Measurements from ENCODE around the gene UQCC5.

The UQCC5 gene

DNA sequence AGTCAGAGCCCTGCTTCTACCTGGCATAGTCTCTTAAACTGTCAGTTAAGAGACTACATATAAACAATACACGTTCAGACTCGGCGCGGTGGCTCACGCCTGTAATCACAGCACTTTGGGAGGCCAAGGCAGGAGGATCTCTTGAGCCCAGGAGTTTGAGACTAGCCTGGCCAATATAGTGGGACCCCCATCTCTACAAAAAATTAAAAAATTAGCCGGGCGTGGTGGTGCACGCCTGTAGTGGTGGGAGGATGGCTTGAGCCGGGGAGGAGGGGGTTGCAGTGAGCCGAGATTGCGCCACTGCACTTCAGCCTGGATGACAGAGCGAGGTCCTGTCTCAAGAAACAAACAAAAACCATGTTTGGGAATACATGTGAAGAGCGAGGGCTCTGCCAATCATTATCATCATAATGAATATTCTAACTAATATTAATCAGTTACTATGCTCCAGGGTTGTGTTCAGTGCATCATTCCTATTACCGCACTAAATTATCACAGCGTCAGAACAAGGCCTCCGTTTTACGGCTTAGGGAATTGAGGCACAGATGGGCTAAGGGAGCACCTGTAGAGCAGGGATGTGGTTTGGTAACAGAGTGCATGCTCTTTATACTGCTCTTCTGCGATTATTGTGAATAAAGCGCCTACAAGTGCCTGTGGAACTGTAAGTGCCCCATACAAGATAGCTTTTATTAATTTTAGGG, 844 bp upstream of the UQCC5 start:
- no peak for DNase-seq

DNA sequence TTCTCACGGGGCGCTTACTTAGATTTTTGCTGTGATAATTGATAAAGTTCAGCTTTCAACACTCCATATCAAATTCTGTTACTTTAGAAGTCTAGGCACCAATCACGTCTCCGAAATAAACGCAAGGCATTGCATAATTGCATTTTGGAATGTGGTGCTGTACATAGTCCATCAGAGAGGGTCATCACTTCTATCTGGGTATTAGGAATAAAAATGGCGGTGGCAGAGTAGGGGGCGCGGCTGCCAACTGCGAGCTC, 365 bp upstream of the UQCC5 start:
- DNase-seq: no peak

GRCh38 chr3:52537165-52537620, 788 bp downstream of the UQCC5 start:
- DNase-seq: no peak

GRCh38 chr3:52537726-52538421, 1.5 kb downstream of the UQCC5 start:
- no peak for DNase-seq

- DNase-seq: no peak
Measured at GRCh38 chr3:52539010-52539653, 2.7 kb downstream of the UQCC5 start.

- no peak for DNase-seq
Measured at GRCh38 chr3:52541050-52541449, 4.6 kb downstream of the UQCC5 start.

- DNase-seq: no peak
Measured at GRCh38 chr3:52544937-52545336, 8.5 kb downstream of the UQCC5 start.

GRCh38 chr3:52546111-52546901, 9.9 kb downstream of the UQCC5 start:
- DNase-seq: no peak

- no peak for DNase-seq
Measured at GRCh38 chr3:52547143-52547542, 10.7 kb downstream of the UQCC5 start.

DNA sequence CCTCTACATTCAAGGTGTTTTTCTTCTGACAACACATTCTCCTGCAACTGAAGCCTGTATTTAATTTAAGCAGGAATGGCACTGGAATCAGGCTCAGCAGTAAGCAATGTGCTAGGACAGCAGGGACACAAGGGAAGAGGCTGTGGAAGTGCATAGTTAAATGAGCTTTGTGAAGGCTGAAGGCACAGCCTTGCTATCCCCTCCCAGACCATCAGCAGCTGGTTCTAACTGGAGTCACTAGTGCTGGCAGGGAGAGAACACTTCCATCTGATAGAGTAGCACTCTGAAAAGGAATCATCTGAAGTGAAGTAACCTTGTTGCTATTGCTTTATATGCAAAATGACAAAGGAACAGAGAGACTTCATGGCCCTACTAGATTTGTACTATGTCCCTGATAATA, 14.7 kb downstream of the UQCC5 start:
- no peak for DNase-seq

DNA sequence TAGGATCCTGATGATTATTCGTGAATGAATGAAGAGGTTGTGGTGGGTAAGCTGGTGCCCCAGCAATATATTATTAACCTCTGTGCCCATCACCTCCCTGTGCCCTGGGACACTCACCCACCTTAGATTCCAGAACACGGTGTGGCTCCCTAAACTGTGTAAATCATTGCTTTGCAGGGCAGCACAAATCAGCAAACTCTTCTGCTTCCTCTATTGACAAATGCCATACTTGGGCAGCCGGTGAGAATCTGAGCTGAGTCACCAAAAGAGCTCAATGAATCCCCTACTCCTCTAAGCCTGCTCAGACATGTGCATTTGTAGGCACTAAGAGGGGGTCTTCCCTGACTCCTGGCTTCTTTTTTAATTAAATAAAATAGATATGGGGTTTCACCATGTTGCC, 15.7 kb downstream of the UQCC5 start:
- DNase-seq: no peak

- no peak for DNase-seq
Measured at GRCh38 chr3:52554026-52554755, 17.8 kb downstream of the UQCC5 start.

GRCh38 chr3:52555056-52555455, 18.7 kb downstream of the UQCC5 start:
- no peak for DNase-seq

DNA sequence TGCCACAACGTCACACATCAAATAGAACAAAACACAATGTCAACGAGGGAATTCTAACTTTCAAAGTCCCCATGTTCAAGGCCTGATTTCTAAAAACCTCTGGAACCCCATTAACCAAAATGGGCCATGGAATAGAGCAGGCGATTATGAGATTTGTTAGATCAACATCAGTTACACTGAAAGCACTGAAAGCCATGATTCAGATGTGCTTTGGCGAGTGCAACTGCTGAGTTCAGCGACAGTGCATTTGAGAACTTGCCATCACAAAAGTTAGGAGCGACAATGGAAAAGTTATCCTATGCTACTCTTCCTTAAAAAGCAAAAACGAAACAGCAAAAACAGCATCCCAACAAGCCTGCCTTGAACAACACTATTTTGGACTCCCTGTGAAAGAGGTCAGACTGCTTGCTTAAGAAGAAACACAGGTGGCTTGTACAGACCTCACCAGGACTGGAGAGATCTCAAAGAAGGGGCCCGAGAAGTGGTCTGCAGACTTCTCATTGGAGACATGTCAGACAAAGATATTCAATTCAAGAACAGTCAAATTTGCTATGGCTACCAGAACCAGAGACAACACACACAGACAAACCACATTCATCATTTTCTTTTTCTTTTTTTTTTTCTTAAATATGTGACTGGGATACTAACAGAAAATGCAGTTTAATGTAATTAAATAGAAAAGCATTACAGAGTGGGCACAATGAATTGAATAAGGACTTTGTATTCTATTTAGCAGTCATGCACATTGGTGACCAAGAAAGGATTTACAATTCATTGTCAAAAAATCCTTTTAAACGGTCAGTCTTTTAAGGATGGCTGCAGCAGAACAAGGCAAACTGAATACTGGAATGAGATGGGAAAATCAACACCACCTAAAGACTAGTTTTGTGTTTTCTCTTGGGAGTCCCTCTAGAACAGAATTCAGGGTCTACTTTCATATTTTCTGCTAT, 20.9 kb downstream of the UQCC5 start:
- no peak for DNase-seq

- no peak for DNase-seq
Measured at GRCh38 chr3:52558436-52558835, 22.0 kb downstream of the UQCC5 start.

GRCh38 chr3:52561028-52561747, 24.8 kb downstream of the UQCC5 start:
- DNase-seq: no peak

DNA sequence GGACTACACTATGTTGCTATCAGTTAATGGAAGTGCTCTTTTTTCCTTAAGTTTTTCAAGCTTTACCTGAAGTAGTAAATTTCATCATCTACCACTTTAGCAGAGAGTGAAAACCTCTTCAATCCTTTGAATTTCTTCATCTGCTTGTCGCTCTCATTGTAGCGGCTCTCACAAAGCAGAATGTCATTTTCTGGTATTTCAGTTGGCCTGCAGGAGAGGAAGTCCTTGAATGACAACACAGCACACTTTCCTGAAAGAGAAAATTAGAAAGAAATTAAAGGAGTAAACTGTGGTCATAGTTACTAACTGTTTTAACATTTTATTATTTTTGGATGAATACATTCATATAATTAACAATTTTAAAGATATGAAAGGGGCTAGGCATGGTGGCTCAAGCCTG, 27.6 kb downstream of the UQCC5 start:
- DNase-seq: no peak

DNA sequence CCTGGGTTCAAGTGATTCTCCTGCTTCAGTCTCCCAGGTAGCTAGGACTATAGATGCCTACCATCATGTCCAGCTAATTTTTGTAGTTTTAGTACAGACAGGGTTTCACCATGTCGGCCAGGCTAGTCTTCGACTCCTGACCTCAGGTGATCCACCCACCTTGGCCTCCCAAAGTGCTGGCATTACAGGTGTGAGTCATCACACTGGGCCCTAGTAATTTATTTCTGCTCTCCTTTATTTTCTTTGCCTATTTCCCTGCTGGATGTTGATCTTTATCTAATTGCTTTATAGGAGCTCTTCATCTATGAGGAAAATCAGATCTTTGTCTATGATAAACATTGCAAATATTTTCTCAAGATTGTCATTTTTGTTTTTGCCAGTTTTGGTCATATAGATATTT, 31.7 kb downstream of the UQCC5 start:
- no peak for DNase-seq

- DNase-seq: no peak
Measured at GRCh38 chr3:52570076-52570475, 33.7 kb downstream of the UQCC5 start.

DNA sequence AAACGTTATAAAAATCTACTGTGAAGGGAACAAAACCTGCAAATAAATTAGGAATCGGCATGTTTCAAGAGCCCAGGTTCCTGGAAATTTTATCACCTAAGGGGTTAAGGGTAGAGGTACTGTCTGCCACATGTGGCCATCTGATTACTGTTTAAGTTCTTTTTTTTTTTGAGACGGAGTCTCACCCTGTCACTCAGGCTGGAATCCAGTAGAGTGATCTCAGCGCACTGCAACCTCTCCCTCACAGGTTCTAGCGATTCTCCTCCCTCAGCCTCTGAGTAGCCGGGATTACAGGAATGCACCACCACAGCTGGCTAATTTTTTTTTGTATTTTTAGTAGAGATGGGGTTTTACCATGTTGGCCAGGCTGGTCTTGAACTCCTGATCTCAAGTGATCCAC, 35.8 kb downstream of the UQCC5 start:
- no peak for DNase-seq
